ENCODE data around the gene SULT1A3.
"Not testable (repeated sequence)": the region's sequence is repeated elsewhere in the genome, so short reads cannot be mapped to it uniquely, and the experiment has no call there.

Gene SULT1A3

DNA sequence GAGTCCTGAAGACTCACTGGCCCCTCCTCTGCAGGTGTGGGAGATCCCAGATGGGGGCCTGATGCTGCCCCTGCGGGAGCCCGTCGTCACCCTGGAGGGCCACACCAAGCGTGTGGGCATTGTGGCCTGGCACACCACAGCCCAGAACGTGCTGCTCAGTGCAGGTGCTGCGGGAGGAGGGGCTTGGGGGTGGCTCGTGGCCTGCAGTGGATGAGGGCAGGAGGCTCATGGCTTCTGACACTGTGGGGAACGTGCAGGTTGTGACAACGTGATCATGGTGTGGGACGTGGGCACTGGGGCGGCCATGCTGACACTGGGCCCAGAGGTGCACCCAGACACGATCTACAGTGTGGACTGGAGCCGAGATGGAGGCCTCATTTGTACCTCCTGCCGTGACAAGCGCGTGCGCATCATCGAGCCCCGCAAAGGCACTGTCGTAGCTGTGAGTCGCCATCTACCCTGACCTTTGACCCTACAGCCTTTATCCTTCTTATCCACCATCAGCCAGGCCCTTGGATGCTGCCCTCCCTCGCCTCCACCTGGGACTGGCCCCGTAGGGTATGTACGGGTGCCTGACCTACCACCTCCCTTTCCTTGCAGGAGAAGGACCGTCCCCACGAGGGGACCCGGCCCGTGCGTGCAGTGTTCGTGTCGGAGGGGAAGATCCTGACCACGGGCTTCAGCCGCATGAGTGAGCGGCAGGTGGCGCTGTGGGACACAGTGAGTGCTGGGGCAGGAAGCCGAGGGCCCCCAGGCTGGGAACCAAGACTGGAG lies 12.1 kb upstream of the SULT1A3 start:
- DNase-seq (ENCODE audit: low spot score), result no peak

DNA sequence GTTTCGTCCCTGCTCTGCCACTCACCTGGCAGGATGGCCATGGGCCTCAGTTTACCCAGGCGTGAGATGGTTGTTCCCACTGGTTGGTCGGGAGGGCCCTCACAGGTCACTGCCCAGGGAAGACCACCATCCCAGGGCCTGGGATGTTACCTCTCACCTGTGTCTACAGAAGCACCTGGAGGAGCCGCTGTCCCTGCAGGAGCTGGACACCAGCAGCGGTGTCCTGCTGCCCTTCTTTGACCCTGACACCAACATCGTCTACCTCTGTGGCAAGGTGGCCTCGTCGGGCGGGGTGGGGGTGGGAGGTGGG lies 11.5 kb upstream of the SULT1A3 start:
- no peak for DNase-seq (ENCODE audit: low spot score)

DNA sequence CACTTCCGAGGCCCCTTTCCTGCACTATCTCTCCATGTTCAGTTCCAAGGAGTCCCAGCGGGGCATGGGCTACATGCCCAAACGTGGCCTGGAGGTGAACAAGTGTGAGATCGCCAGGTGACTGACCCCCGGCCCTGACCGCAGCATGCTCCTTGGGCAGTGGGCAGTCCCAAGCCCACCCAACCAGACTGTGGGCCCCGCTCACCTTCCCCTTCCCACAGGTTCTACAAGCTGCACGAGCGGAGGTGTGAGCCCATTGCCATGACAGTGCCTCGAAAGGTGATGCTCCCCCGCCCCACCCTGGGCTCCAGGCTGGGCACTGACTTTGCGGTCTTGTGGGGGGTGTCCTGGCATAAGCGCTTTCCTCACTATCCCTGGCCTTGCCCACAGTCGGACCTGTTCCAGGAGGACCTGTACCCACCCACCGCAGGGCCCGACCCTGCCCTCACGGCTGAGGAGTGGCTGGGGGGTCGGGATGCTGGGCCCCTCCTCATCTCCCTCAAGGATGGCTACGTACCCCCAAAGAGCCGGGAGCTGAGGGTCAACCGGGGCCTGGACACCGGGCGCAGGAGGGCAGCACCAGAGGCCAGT lies 11.0 kb upstream of the SULT1A3 start:
- DNase-seq (ENCODE audit: low spot score), result no peak

DNA sequence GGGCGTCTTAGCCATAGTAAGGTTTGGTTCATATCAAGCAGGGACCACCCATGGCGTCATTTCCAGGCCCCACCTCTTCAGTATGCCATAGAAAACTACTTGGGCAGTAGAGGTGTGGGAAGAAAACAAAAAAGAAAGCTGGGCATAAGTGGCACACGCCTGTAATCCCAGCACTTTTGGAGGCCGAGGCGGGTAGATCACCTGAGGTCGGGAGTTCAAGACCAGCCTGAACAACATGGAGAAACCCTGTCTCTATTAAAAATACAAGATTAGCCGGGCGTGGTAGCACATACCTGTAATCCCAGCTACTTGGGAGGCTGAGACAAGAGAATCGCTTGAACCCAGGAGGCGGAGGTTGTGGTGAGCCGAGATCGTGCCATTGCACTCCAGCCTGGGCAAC lies 7.9 kb upstream of the SULT1A3 start:
- not testable (repeated sequence) for DNase-seq (ENCODE audit: low spot score)

DNA sequence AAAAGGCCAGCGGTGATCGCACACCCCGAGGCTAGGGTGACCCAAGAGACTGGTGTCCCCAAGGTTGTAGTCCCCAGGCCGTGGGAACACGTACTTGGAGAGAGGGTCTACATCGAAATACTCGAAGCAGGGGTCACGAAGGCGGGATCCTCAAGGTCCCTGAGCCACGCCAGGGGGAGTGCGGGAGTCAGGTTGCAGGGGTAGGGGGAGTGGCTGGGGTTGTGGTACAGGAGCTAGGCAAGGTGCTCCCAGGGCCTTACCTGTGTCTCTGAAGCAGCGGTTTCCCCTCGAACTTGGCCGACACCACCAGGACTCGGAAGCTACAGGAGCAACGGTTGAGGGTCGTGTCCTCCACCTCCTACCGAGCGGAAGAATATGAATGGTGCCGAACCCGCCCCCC lies 6.0 kb upstream of the SULT1A3 start:
- DNase-seq (ENCODE audit: low spot score), result not testable (repeated sequence)

DNA sequence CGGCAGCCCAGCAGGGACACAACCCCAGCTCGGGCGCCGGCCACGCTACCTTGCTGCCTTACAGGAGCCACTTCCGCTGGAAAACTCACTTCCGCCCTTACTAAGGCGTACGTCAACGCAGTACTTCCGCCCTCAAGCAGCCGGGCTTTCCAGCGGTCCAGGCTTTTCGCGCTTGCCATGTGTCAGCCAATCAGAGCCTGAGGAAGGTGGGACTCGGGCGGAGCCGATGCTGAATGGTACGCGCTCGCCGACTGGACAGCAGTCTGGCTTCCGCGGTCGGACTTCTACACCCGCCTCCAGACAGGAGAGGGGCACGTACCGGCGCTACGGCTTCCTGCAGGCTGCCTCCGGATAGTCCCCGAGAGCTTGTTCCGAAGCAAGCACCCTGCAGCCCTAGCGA lies 5.4 kb upstream of the SULT1A3 start, which contains the start of the genes BOLA2B and SLX1A:
TSS of gene BOLA2B (minus strand) at position 52 of the 400 bp plus-strand sequence. CDS start 71 bp downstream, outside the sequence.
TSS of gene SLX1A (plus strand) at position 261 of the 400 bp plus-strand sequence. CDS start 210 bp downstream, outside the sequence.
- DNase-seq (ENCODE audit: low spot score), result not testable (repeated sequence)

DNA sequence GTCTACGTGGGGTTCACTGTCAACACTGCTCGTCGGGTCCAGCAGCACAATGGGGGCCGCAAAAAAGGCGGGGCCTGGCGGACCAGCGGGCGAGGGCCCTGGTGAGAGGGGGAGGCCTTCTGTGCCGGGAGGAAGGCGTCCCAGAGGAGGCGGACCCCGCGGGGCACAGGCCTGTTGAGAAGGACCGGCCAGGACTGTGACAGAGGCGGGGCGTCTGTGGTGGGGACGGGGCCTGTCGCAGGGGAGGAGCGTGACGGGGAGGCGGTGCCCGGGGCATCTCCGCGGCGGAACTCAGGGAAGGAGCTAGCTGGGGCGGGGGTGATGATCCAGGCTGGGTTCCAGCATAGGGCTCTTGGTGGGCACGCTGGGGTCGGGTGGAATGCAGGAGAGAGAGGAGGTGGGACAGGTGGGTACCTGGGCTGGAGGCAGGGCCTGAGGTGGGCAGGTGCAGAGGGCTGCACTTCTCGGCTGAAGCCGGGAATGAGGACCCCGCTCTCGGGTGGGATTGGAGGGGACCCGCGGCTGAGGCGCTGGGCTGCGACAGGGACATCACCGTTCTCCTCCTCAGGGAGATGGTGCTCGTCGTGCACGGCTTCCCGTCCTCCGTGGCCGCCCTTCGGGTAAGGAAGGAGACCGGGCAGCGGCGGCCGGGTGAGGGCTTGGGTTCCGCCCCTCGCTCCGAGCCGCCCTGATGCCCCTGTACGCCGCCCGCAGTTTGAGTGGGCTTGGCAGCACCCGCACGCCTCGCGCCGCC lies 4.7 kb upstream of the SULT1A3 start:
- not testable (repeated sequence) for DNase-seq (ENCODE audit: low spot score)

DNA sequence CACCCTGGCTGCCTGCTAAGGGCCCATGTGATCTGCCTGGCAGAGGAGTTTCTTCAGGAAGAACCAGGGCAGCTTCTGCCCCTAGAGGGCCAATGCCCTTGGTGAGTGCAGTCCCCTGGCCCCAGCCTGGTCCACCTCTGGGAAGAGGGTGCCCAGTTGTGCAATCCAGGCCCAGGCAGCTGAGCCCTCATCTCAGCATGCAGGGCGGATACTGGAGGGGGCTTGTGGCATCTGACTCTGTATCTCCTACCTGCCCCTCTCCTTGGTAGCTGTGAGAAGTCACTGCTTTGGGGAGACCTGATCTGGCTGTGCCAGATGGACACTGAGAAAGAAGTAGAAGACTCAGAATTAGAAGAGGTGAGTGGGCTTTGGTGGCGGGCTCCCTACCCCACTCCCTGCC lies 2.1 kb upstream of the SULT1A3 start:
- not testable (repeated sequence) for DNase-seq (ENCODE audit: low spot score)

DNA sequence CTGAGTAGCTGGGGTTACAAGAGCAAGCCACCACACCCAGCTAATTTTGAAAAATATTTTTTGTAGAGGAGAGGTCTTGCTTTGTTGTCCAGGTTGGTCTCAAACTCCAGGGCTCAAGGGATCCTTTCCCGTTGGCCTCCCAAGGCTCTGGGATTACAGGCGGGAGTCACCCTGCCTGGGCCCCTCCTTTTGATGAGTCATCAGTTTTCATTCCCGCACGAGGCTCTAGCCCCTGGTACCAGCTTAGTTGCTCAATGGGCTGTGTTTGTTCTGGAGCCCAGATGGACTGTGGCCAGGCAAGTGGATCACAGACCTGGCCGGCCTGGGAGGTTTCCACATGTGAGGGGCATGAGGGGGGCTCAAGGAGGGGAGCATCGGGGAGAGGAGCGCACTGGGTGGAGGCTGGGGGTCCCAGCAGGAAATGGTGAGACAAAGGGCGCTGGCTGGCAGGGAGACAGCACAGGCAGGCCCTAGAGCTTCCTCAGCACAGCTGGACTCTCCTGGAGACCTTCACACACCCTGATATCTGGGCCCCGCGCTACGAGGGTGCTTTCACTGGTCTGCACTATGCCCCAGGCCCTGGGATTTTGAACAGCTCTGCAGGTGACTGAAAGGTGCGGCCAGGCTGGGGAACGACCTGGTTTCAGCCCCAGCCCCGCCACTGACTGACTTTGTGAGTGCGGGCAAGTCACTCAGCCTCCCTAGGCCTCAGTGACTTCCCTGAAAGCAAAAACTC lies 721 bp downstream of the SULT1A3 start:
- DNase-seq (ENCODE audit: low spot score), result not testable (repeated sequence)

DNA sequence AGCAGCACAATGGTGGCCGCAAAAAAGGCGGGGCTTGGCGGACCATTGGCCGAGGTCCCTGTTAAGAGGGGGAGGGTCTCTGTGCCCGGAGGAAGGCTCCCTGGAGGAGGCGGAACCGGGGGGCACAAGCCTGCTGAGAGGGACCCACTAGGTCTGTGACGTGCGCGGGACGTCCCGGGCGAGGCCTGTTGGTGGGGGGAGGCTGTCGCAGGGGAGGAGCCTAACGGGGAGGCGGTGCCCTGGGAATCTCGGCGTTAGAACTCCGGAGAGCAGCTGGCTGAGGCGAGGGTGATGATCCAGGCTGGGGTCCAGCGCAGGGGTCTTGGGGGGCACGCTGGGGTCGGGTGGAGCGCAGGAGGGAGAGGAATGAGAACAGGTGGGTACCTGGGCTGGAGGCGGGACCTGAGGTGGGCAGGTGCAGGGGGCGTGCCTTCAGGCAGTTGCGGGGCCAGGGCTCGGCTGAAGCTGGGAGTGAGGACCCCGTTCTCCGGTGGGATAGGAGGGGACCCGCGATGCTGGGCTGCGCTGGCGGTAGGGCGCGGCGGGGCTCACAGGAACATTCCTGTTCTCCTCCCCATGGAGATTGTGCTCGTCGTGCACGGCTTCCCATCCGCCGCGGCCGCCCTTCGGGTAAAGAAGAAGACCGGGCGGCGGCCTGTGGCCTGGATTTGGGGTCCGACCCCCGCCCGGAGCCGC lies 6.6 kb downstream of the SULT1A3 start:
- DNase-seq (ENCODE audit: low spot score), result not testable (repeated sequence)

DNA sequence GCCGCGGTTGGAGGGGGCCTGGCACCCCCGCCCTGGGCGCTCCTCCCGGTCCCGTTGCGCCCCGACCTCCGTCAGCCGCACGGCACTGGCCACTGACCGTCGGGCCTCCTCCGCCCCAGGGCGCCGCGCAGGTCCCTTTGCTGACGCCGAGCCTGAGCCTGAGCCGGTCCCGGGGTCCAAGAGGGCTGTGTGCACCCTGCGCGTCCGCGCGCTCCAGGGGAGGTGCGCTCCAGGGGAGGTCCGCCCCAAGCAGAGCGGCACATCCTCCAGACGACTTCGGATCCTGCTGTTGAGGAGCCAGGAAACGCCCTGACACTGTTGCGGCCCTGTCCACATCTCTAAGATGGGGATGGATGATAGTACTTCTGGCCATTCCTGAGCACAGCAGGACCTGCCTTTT lies 7.2 kb downstream of the SULT1A3 start:
- DNase-seq (ENCODE audit: low spot score), result not testable (repeated sequence)

DNA sequence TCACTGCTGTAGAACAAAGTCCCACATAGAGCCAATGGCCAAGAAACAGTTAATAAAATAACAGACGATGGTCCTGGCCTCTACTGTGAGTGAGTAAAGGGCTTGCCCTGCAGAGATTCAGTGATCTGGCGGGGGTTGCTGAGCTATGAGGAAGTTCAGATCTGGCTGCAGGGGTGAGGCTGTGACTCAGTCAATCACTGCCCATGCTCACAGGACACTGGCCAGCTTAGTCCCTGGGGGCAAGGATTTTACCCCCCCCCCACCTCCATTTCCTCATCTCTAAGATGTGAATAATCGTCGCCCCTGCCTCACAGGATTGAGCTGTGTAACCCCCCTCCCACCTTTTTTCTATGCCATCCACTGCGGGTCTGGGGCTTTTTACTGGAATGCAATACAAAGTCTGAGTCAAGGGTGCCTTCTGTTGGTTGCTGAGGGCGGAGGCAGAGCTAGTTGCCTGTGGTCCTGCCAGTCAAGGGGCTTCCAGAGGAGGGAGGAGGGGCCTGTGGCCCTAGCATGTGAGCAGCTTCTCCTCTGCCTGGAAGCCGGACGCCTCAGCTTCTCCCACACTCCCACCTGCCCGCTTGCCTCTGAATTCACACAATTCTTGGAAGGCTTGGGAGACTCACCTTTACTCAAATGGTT lies 8.1 kb downstream of the SULT1A3 start:
- not testable (repeated sequence) for DNase-seq (ENCODE audit: low spot score)

DNA sequence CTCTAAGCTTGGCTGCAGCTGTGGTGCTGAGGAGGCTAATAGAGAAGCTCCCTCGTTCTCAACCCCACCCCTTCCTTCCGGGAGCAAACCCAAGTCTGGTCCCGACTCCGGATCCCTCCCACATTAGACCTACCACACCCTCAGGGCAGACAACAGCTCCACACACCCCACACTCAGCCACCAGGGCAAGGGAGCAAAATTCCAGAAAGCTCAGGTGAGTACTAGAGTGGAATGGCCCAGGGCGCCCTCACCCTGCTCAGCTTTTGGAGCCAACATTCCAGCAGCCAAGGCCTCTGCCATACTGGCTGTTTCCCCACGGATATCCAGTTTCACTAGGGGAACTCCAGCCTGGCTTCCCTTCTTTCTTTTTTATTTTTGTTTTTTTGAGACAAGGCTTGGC lies 10.0 kb downstream of the SULT1A3 start:
- not testable (repeated sequence) for DNase-seq (ENCODE audit: low spot score)

DNA sequence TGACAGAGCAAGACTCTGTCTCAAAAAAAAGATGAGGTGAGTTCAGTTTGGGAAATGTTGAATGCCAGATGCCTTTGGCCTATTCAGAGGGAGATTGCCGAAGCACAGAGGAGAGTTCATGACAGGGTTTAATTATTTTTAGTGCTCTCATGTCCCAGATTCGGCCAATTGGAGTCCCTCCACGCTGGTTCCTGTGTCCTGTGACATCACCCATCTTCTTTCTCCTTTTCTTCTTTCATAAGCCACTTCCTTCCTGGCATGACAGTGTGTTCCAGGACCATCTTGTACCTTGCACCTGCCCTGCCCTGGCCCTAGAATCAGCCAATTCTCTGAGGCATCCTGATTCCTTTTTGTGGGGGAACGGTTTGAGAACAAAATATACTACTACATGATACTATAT lies 12.4 kb downstream of the SULT1A3 start:
- DNase-seq (ENCODE audit: low spot score), result not testable (repeated sequence)

DNA sequence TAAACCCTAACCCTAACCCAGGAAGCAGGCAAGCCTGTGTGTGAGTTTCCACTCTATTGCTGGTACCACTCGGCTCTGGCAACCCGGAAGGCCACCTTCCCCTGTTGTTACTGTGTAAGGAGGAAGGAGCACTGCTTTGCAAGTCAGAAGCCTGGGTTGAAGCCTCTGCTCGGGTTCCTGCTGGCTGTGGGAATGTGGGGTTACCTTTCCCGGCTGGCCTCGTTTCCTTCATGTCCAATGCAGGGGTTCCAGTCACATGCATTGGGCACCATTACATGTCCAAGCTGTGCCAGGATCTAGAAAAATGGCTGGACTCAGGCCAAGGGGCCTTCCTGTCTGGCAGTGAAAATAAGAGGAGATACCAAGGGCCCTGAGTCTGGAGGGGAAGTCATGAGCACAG lies 18.0 kb downstream of the SULT1A3 start:
- not testable (repeated sequence) for DNase-seq (ENCODE audit: low spot score)

DNA sequence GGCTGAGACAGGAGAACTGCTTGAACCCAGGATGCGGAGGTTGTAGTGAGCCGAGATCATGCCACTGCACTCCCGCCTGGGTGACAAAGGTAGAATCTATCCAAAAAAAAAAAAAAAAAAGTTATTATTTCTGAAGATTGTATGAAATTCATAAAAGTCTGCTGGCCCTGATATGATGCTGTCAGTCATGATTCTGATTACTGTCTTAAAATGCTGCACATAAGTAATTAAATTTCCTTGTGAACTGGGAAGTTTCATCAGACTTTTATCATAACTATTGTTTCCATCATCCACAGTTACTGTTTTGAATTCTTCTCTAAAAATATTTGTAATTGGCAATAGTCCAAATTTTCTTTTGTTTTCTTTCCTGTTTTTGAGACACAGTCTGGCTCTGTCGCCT lies 49.3 kb downstream of the SULT1A3 start, which contains the start of gene NPIPB13:
TSS of gene NPIPB13 (minus strand) at position 101 of the 400 bp plus-strand sequence. CDS start 2,906 bp downstream, outside the sequence.
- DNase-seq (ENCODE audit: low spot score), result not testable (repeated sequence)

All from pons (tissue), 1 donor.